GM06990 (cell line): Measurements from ENCODE around the gene UROC1.

Source experiments
- DNase-seq: peaks from one replicate; pipeline ENCODE4 v3.0.0-alpha.2; 2011; ENCODE audit not compliant: insufficient read length; ENCODE audit errors: extremely low read depth
- H3K27me3 ChIP-seq: replicated peaks from 2 replicates; pipeline ENCODE4 v1.6.0; 2011; ENCODE audit warnings: low read length; ENCODE audit not compliant: control insufficient read depth, insufficient read depth
- H3K36me3 ChIP-seq: 2 replicates; pipeline ENCODE4 v1.5.1; 2011; ENCODE audit warnings: low read length; ENCODE audit not compliant: control insufficient read depth, insufficient read depth
- H3K4me3 ChIP-seq: replicated peaks from 2 replicates; pipeline ENCODE4 v1.5.1; 2011; ENCODE audit warnings: low read depth, mild to moderate bottlenecking, control low read depth, low read length
- CTCF ChIP-seq: IDR thresholded peaks from 2 replicates; pipeline ENCODE4 v1.5.1; 2011; ENCODE audit warnings: low read length, control low read depth, mild to moderate bottlenecking, inconsistent platforms; ENCODE audit not compliant: insufficient read depth, poor library complexity, severe bottlenecking

Gene UROC1

GRCh38 chr3:126486360-126486847, 31.2 kb downstream of the UROC1 start:
- H3K27me3 ChIP-seq, result peaks cover 3% of the 10 kb centered on the region
- H3K4me3 ChIP-seq, result no peak overlapping the region
- H3K36me3 ChIP-seq, result no peaks in the 10 kb centered on the region
- no peak for DNase-seq
- TF ChIP-seq CTCF, result no peak

DNA sequence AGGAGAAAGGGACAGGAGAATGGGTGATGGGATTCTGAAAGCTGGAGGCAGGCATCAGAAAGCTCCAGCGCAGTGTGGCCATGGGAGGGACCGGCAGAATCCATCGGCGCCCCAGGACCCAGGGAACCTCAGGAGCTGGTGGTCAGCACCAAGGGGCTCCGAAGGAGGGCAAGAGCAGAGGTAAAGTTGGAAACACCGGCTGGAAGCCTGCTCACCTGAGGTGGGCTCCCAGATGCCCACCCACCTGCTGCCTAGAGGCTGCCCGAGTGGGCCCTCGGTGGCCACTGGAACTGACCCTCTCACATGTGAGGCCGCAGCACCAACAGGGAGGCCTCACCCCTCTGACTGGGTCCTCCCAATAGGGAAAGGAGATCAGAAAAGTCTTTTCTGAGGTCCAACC, 31.6 kb downstream of the UROC1 start:
- DNase-seq, result no peak
- Histone ChIP-seq H3K4me3 (no peak overlapping the region), H3K36me3 (no peaks in the 10 kb centered on the region), H3K27me3 (peaks cover under 1% of the 10 kb centered on the region; the same call in 1 of the 2 replicates)
- TF ChIP-seq CTCF, result no peak

- H3K4me3 ChIP-seq, result no peak overlapping the region
- TF ChIP-seq CTCF, result no peak
- DNase-seq, result no peak
- H3K36me3 ChIP-seq, result no peaks in the 10 kb centered on the region
- no peaks in the 10 kb centered on the region; the same call in 1 of the 2 replicates for H3K27me3 ChIP-seq
Observed at GRCh38 chr3:126485176-126485897, 32.2 kb downstream of the UROC1 start.

GRCh38 chr3:126484662-126485061, 32.9 kb downstream of the UROC1 start:
- no peak overlapping the region for H3K4me3 ChIP-seq
- TF ChIP-seq CTCF, result no peak
- H3K27me3 ChIP-seq, result no peaks in the 10 kb centered on the region; the same call in 1 of the 2 replicates
- H3K36me3 ChIP-seq, result no peaks in the 10 kb centered on the region
- no peak for DNase-seq

DNA sequence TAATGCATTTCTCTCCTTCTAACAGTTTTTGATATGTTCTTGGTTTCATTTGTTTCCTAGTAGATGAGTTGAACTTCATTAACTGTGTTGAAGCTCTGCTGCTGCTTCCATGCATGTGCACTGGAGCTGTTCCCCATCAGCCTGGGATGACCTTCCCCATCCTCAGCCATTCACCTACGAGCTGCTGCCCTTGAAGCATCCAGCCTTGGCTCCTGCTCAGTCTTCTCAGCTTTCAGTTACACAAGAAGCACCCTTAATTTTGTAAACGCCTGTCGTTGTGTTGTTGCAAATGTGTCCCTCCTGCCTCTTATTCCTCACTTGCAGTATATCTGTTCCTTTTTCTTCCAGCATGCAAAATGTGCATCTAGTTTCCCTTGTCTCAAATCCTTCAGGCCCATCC, 33.4 kb downstream of the UROC1 start:
- Histone ChIP-seq H3K27me3 (no peaks in the 10 kb centered on the region; the same call in 1 of the 2 replicates), H3K4me3 (no peak overlapping the region), H3K36me3 (no peaks in the 10 kb centered on the region)
- no peak for TF ChIP-seq CTCF
- DNase-seq, result no peak
